Motor neuron (in vitro differentiated cells): ENCODE data around the gene ISG20L2. TPM values are rescaled to one million over a fixed set of nuclear protein-coding genes. Genes with fewer than 3 reads are reported as not detected.
A peak's percentile ranks its signal among the peaks of the same experiment; 100 is the strongest.

Experiments
- ATAC-seq, 8 experiments: fragments of 200-7000 bp; cut with Tn5 transposase; replicated peaks in 6 of 8; 2 replicates each; pipeline ENCODE4 v1.8.0; 2021; ENCODE audit warnings: mild to moderate bottlenecking in 8 of 8, moderate library complexity in 8 of 8
- H3K27ac ChIP-seq, 2 donors: fragments of 250-450 bp; sonication (Bioruptor Pico); 2 replicates each; pipeline ENCODE4 v1.9.0; 2021; ENCODE audit warnings: antibody characterized with exemption in 2 of 2, mild to moderate bottlenecking in 2 of 2, moderate library complexity in 1 of 2
- H3K4me1 ChIP-seq, 2 donors: fragments of 250-450 bp; sonication (Bioruptor Pico); replicated peaks in 1 of 2; 2 replicates each; pipeline ENCODE4 v1.6.1; 2021; ENCODE audit warnings: antibody characterized with exemption in 2 of 2, mild to moderate bottlenecking in 2 of 2, moderate library complexity in 1 of 2
- H3K4me3 ChIP-seq, 5 donors: fragments of 250-450 bp; sonication (Bioruptor Pico); 2 replicates each; pipeline ENCODE4 v1.9.0; 2021; ENCODE audit warnings: antibody characterized with exemption in 5 of 5, mild to moderate bottlenecking in 5 of 5, moderate library complexity in 4 of 5
- WGBS, 10 experiments: fragments of 450-650 bp; shearing (Covaris generic); methylation state at CpG; one replicate each; pipeline ENCODE4 v1.0.0; 2022; 5-methylcytosine and 5-hydroxymethylcytosine counted together
- in situ Hi-C, 9 experiments: fragments of 400-800 bp; cut with MboI; loops; one replicate each; pipeline ENCODE4 v1.15.0; 2021; ENCODE audit warnings: low sequenced_read_pairs in 9 of 9, low pct_unique_long_range_greater_than_20kb in 2 of 9; ENCODE audit not compliant: unreplicated experiment in 9 of 9
- total RNA-seq, 8 experiments: library from RNA; unstranded; fragments of 300-600 nt; gene quantifications; 2 replicates each; pipeline versions ENCODE4 v1.2.3 to v1.2.4, GENCODE V29; 2022

Gene ISG20L2, protein sequence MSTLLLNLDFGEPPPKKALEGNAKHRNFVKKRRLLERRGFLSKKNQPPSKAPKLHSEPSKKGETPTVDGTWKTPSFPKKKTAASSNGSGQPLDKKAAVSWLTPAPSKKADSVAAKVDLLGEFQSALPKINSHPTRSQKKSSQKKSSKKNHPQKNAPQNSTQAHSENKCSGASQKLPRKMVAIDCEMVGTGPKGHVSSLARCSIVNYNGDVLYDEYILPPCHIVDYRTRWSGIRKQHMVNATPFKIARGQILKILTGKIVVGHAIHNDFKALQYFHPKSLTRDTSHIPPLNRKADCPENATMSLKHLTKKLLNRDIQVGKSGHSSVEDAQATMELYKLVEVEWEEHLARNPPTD
- 10 to 100 TPM; 25.1 to 45.2 (median 33.0) TPM for total RNA-seq

DNA sequence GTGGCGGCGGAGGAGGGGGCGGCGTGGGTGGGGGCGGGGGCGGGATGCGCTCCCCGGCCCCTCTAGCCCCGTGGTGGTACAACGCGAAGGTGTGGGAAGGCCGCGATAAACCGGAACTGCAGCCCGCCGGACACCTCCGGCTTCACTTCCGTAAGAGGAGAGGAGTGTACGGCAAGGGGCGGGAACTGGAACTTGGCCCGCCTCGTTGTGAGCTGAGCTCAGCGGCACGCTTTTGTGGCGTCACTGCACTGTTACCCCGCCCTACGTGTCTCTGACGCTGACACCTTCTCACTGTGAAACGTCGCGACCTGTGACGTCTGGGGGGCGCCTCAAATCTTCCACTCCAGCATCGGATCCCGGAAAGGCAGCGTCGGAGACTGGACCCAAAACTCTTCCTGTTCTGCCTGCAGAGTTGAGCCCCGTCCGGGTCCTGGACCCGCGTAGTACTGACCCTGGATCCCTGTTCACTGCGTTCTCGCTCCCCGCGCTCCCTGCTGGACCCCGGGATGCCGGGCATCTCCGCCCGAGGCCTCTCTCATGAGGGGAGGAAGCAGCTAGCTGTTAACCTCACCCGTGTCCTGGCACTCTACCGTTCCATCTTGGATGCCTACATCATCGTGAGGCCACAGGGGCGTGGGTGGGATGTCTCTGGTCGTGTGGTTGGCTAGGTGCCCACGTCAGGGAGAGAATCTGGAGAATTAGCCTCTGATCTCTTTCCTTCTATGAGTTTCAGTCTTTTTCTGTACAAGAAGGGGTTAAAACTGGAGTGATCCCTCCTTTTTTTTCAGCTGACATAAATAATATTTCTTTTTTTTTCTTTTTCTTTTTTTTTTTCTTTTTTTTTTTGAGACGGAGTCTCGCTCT, at the start of gene ISG20L2:
Gene ISG20L2, minus strand, starts transcription at position 168 of the 864 bp plus-strand sequence. CDS start 1,114 bp downstream, outside the sequence.
- WGBS, 10 experiments: 1 to 16% (median 8%) methylated on average over 3 to 36 of the region's 57 CpGs; no CpG with 5 or more reads in 1 of the 10 experiments
- Histone ChIP-seq H3K4me3 (peak within 1 kb of the TSS; percentile 59 to 86 (median 81)), H3K4me1 (peaks cover 37 to 39% of the 10 kb centered on the region in 2 donors), H3K27ac (peak within 1 kb of the TSS; percentile 96)
- in situ Hi-C loops: no loop called here
- peak; percentile 87 to 93 (median 91) for ATAC-seq

DNA sequence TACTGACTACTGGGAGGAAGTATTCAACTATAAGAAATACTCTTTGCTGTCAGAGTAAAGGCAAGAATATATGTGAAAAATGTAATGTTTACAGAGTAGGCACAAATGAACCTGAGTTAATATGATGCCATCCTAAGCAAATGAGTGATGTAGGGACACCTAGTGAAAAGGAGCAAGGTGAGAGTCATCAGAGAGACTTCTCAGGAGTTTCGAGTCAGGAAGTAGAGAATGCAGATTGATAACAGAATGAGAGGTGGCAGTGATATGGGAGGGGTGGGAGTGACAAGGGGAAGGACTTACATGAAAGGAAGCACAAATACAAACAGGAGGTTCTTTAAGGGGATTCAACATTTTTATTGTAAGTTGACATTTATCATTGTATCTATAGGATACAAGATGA, 49.0 kb upstream of the ISG20L2 start:
- no peak overlapping the region for H3K27ac ChIP-seq
- peaks cover 3% of the 10 kb centered on the region in 2 donors for H3K4me1 ChIP-seq
- H3K4me3 ChIP-seq: no peak overlapping the region
- in situ Hi-C loops: no loop called here
- WGBS, 10 experiments: 75 to 100% (median 100%) methylated on average over 1 of the region's 1 CpG; no CpG with 5 or more reads in 1 of the 10 experiments
- no peak for ATAC-seq

DNA sequence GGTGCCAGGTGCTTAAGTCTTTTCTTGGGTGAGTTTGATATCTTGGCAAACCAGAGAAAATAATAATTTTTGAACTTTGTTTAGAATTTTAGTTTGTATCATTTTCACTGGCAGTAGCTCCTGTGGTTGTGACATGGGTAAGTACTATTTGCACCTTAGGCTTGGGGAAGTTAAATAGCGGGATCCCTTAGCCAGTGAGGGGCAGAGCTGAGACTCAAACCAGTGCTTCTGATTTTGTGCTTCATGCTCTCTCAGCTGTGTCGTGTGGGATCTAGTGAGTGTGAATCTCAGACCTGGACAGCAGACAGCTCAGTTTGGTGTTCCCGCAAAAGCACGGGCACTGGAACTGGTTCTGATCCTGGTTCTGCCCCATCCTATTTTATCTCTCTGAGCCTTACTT, 48.4 kb upstream of the ISG20L2 start:
- no peak overlapping the region for H3K27ac ChIP-seq
- no peak overlapping the region for H3K4me3 ChIP-seq
- in situ Hi-C loops: no loop called here
- WGBS, 10 experiments: 34 to 86% (median 82%) methylated on average over 2 to 4 of the region's 4 CpGs; no CpG with 5 or more reads in 1 of the 10 experiments
- ATAC-seq: peak in 2 of 8 experiments; percentile 12 to 14
- H3K4me1 ChIP-seq: peaks cover 6% of the 10 kb centered on the region in 2 donors

DNA sequence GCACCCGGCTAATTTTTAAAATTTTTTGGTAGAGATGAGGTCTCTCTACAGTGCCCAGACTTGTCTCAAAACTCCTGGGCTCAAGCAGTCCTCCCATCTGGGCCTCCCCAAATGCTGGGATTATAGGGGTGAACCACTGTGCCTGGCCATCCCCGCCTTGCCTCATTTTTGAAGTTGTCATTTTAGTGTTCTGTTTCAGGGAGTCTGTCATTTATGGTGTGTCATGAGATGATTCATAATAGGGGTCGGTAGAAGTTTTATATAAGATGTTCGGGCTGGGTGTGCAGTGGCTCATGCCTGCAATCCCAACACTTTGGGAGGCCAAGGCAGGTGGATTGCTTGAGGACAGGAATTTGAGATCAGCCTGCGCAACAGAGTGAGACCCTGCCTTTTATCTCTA, 47.2 kb upstream of the ISG20L2 start:
- in situ Hi-C loops: no loop called here
- no peak for ATAC-seq
- WGBS, 10 experiments: 50 to 100% (median 90%) methylated on average over 1 to 5 of the region's 5 CpGs; no CpG with 5 or more reads in 3 of the 10 experiments
- no peak overlapping the region for H3K4me3 ChIP-seq
- peaks cover 6% of the 10 kb centered on the region in 2 donors for H3K4me1 ChIP-seq
- no peak overlapping the region for H3K27ac ChIP-seq

DNA sequence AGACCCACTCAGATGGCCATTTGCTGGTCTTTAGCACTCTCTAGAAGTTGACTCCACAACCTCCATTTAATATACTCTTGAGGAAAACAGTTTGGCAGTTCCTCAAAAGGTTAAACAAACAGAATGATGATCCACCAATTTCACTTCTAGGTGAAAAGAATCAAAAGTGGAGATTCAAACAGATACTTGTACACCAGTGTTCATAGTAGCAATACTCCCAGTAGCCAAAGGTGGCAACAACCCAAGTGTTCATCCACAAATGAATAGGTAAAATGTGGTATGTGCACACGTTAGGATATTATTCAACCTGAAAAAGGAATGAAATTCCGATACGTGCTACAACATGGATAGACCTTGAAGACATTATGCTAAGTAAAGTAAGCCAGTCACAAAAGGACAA, 45.0 kb upstream of the ISG20L2 start:
- 65 to 100% (median 95%) methylated on average over 1 to 3 of the region's 3 CpGs for WGBS, 10 experiments
- in situ Hi-C loops: no loop called here
- no peak overlapping the region for H3K4me3 ChIP-seq
- peaks cover 14 to 20% of the 10 kb centered on the region in 2 donors for H3K4me1 ChIP-seq
- ATAC-seq: no peak
- no peak overlapping the region for H3K27ac ChIP-seq

DNA sequence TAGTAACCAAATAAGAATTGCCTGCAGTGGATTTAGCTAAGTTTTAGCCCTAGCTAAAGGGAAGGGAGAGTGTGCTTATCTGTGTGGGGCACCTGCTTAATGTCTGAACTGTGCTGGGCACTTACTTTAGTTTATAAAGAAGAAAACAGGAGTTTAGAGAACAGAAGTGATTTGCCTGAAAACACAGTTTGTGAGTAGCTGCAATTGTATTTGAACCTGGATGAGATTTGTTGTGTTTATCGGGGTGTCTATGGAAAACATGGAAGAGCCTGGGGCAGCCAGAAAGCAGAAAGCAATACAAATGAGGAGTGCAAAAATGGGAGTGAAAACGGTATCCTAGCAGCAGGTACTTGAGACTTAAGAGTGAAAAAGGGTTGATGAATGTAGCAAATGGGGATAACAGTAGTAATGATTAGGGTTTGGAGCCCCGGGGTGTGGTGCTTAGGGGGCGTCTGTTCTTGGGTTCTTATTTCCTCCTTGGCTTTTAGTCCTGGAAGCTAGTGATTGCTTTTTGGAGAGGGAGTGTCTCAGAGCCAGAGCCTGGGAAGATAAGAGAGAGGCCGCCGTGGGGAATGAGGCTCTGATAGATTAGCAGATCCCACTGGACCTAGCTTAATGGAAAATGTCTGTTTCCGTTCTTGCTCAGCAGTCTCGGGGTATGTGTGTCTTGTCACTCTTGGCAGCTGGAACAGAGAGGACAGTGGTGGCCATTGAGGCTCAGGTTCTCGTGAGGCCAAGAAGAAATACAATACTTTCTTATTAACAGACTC, 44.3 kb upstream of the ISG20L2 start:
- Histone ChIP-seq H3K4me1 (peaks cover 14 to 20% of the 10 kb centered on the region in 2 donors), H3K27ac (no peak overlapping the region), H3K4me3 (no peak overlapping the region)
- WGBS, 10 experiments: 30 to 97% (median 81%) methylated on average over 2 to 9 of the region's 9 CpGs
- ATAC-seq: no peak
- in situ Hi-C loops: no loop called here

DNA sequence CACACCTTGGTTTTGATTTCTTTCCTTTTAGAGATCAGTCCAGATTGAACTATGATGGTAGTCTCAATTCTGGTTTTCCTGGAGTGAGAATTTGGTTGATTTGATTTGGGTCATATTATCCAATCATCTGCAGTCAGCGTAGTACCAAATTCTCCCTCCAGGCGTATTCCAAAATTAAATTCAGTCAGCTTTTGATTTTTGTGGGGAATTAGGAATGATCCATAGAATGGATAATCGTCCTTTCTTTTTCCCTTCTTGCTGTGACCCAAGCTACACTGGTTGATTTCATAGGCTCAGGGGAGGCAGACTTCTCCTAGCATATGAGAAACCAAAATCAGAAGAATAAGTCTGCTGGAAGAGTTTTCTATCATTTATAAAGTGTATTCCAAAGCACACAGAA, 43.7 kb upstream of the ISG20L2 start:
- WGBS, 10 experiments: 33 to 100% (median 91%) methylated on average over 1 to 3 of the region's 3 CpGs; no CpG with 5 or more reads in 1 of the 10 experiments
- ATAC-seq: no peak
- Histone ChIP-seq H3K4me1 (peaks cover 14 to 20% of the 10 kb centered on the region in 2 donors), H3K27ac (no peak overlapping the region), H3K4me3 (no peak overlapping the region)
- in situ Hi-C loops: no loop called here

DNA sequence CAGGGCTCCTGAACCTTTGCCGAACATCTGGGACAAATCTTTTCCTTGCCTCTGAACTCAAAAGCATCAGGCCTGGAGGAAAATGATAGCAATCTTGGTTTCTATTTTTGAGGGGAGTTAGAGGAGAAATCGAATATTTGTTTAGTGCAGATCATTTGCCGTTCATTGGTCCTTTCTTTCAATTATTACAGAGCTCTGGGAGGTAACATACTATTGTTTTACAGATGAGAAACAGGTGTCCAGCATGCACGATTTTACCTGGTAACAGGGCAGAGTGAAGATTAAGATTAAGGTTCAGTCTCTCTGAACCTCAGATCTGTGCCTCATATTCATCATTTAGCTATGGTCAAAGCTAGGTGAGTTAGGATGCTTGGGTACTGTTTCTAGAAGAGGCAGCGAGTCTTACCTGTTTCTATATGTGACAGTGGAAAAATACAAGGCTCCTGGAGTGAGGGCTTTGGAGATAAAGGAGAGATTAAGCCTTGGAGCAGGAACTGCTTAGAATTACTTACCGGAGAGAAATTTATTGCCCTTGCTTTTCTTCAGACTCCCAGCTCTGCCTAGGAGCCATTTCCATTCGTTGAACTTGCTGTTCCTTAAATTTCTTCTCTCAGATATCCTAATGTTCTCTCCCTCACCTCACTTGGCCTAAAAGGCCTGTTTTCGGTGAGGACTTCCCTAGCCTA, 40.2 kb upstream of the ISG20L2 start:
- WGBS, 10 experiments: 18 to 60% (median 29%) methylated on average over 1 to 8 of the region's 8 CpGs
- Histone ChIP-seq H3K4me3 (peak overlapping the region; percentile 67 to 82 (median 72)), H3K27ac (no peak overlapping the region), H3K4me1 (peaks cover 20 to 27% of the 10 kb centered on the region in 2 donors)
- in situ Hi-C loops: no loop called here
- ATAC-seq: no peak

DNA sequence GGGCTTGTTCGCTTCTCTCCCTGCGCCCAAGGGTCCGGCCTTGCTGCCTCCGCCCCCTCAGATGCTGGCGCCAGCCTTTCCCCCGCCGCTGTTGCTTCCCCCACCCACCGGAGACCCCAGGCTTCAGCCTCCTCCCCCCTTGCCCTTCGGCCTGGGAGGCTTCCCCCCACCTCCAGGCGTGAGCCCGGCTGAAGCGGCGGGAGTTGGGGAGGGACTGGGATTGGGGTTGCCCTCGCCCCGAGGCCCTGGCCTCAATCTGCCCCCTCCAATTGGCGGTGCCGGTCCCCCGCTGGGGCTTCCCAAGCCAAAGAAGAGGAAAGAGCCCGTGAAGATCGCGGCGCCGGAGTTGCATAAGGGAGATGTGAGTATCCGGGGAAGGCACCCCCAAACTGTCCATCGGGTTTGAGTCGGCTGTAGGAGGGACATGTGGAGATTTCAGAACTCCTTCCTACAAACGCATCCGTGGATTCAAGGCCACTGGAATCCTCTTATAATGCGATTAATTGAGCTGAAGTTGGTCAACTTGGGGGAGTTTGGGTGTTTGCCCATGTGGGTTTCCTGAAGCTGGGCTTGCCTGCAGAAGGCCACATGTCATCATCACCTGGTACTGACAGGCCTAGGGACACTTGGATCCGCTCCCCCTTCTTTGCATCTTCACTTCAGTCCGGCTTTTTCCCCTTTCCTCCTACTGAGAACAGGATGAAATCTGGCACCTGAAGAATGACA, 39.5 kb upstream of the ISG20L2 start:
- Histone ChIP-seq H3K27ac (peak overlapping the region; percentile 80 to 90), H3K4me3 (peak overlapping the region; percentile 67 to 82 (median 72)), H3K4me1 (peaks cover 20 to 27% of the 10 kb centered on the region in 2 donors)
- ATAC-seq: peak in 6 of 8 experiments; percentile 2 to 8 (median 2)
- in situ Hi-C loops: no loop called here
- 0 to 7% (median 0%) methylated on average over 2 to 16 of the region's 31 CpGs; no CpG with 5 or more reads in 2 of the 10 experiments for WGBS, 10 experiments

DNA sequence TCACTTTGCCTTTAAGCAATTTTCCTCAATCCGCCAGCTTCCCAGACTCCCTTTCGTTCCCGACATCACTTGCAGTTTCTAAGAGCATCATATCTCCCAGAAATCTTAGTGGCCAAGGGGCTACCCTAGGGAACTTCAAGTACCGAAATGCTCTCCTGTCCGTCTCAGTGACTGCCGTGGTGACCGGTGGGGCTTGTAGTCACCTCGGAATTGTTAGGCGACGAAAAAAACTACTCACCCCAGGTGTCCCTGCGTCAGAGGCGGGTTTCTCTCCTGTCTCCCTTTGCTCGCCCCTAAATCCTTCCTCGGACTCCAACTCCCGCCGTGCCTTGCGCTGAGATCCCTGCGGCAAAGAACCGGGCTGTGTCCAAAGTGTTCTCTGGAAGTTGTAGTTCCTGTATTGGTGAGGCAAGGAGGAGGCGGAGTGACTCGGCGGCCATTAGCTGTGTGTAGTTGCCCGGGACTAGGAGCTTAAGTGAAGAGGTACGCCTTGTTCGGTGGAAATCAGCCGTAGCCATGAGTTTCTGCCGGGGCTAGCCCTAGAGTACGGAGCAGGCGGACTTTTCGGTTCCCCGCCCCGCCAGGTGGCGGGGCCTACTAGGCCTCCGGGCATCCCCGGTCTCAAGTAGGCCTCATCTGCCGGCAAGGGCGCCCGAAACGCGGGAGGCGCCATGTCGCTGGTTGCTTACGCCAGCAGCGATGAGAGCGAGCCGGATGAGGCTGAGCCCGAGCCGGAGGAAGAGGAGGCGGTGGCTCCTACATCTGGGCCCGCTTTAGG, 38.7 kb upstream of the ISG20L2 start, which contains the start of gene PRCC:
Gene PRCC, plus strand, starts transcription at position 435 of the 778 bp plus-strand sequence. Its CDS starts 237 bp downstream, at position 672.
- in situ Hi-C loops: no loop called here
- ATAC-seq: peak; percentile 92 to 96 (median 96)
- WGBS, 10 experiments: 0 to 4% (median 2%) methylated on average over 3 to 31 of the region's 50 CpGs; no CpG with 5 or more reads in 1 of the 10 experiments
- Histone ChIP-seq H3K4me1 (peaks cover 14 to 21% of the 10 kb centered on the region in 2 donors), H3K4me3 (peak within 1 kb of the TSS; percentile 67 to 82 (median 72)), H3K27ac (peak within 1 kb of the TSS; percentile 80 to 90)
